CD8-positive, alpha-beta memory T cell (primary cell): ENCODE results near the gene DIS3. TPM values are rescaled to one million over a fixed set of nuclear protein-coding genes. Genes with fewer than 3 reads are reported as not detected.
"Not testable (repeated sequence)": the region's sequence is repeated elsewhere in the genome, so short reads cannot be mapped to it uniquely, and the experiment has no call there.

Experiments
- CTCF ChIA-PET: fragments of 350-600 bp; sonication (Branson Sonifier 250); formaldehyde crosslinking; loops from one replicate; lab custom pipeline; 2021; ENCODE audit warnings: antibody characterized with exemption; lab: Charles Lee
- POLR2A ChIA-PET: fragments of 350-600 bp; sonication (Branson Sonifier 250); formaldehyde crosslinking; loops from one replicate; lab custom pipeline; 2021; ENCODE audit warnings: antibody characterized with exemption; lab: Charles Lee
- DNase-seq, 5 donors: peaks; one replicate each; pipeline versions ENCODE4 v3.0.0 to v3.0.0-alpha.2; 2020 to 2022; ENCODE audit warnings: mixed read lengths in 1 of 5
- H3K27ac ChIP-seq: one replicate; pipeline ENCODE4 v1.7.0; 2013; ENCODE audit warnings: low read depth, mild to moderate bottlenecking, low read length, moderate library complexity
- H3K27me3 ChIP-seq: 2 replicates; pipeline ENCODE4 v1.7.0; 2013; ENCODE audit warnings: low read length, mild to moderate bottlenecking; ENCODE audit not compliant: insufficient read depth, poor library complexity, severe bottlenecking
- H3K36me3 ChIP-seq: 2 replicates; pipeline ENCODE4 v1.7.0; 2013; ENCODE audit warnings: mild to moderate bottlenecking, low read length, moderate library complexity; ENCODE audit not compliant: insufficient read depth
- H3K4me1 ChIP-seq: 2 replicates; pipeline ENCODE4 v1.7.0; 2013; ENCODE audit warnings: mild to moderate bottlenecking, low read length, moderate library complexity; ENCODE audit not compliant: insufficient read depth
- H3K4me3 ChIP-seq: 2 replicates; pipeline ENCODE4 v1.7.0; 2013; ENCODE audit warnings: mild to moderate bottlenecking, low read length
- H3K9me3 ChIP-seq: 2 replicates; pipeline ENCODE4 v1.7.0; 2013; ENCODE audit warnings: mild to moderate bottlenecking, low read length
- H3K27ac Mint-ChIP-seq, 8 donors: one replicate each; pipeline ENCODE4 v1.8.0; 2020 to 2021; ENCODE audit warnings: mixed read lengths in 8 of 8, mild to moderate bottlenecking in 6 of 8, inconsistent platforms in 3 of 8, moderate library complexity in 3 of 8
- H3K27me3 Mint-ChIP-seq, 2 donors: one replicate each; pipeline ENCODE4 v1.8.0; 2020 to 2021; ENCODE audit warnings: mixed read lengths in 2 of 2, mild to moderate bottlenecking in 1 of 2, moderate library complexity in 1 of 2
- H3K36me3 Mint-ChIP-seq, 3 donors: one replicate each; pipeline ENCODE4 v1.8.0; 2020 to 2021; ENCODE audit warnings: mixed read lengths in 3 of 3, inconsistent platforms in 1 of 3, mild to moderate bottlenecking in 1 of 3
- H3K4me1 Mint-ChIP-seq, 3 donors: one replicate each; pipeline ENCODE4 v1.8.0; 2020 to 2021; ENCODE audit warnings: mixed read lengths in 3 of 3, inconsistent platforms in 1 of 3, mild to moderate bottlenecking in 1 of 3
- H3K4me3 Mint-ChIP-seq, 7 donors: one replicate each; pipeline ENCODE4 v1.8.0; 2020 to 2021; ENCODE audit warnings: mixed read lengths in 7 of 7, mild to moderate bottlenecking in 6 of 7, moderate library complexity in 4 of 7, inconsistent platforms in 2 of 7
- H3K9me3 Mint-ChIP-seq, 5 donors: one replicate each; pipeline ENCODE4 v1.8.0; 2020 to 2022; ENCODE audit warnings: mixed read lengths in 5 of 5, mild to moderate bottlenecking in 3 of 5, moderate library complexity in 2 of 5, inconsistent platforms in 1 of 5
- polyA plus RNA-seq: library from polyadenylated mRNA; unstranded; fragments of 300-500 nt; fragmentation: Illumina TruSeq; gene quantifications from one replicate; pipeline ENCODE4 v1.2.3, GENCODE V29; 2021
- total RNA-seq, 2 experiments: library from RNA; stranded (reverse); gene quantifications; one replicate each; pipeline ENCODE4 v1.2.3, GENCODE V29; 2021

Gene DIS3
- total and polyA plus RNA-seq, 3 experiments from 2014 or later = 14.3 to 58.1 (median 57.0) TPM

DNA sequence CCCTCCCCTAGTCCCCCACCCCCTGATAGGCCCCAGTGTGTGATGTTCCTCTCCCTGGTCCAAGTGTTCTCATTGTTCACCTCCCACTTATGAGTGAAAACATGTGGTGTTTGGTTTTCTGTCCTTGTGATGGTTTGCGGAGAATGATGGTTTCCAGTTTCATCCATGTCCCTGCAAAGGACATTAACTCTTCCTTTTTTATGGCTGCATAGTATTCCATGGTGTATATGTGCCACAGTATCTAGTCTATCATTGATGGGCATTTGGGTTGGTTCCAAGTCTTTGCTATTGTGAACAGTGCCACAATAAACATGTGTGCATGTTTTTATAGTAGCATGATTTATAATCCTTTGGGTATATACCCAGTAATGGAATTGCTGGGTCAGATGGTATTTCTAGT is 24.8 kb upstream of the DIS3 start:
- H3K36me3 ChIP-seq, H3K27ac Mint-ChIP-seq, H3K9me3 ChIP-seq, H3K27me3 ChIP-seq, H3K27ac ChIP-seq, H3K27me3 Mint-ChIP-seq, POLR2A ChIA-PET, CTCF ChIA-PET, DNase-seq, H3K4me3 ChIP-seq, H3K9me3 Mint-ChIP-seq, H3K4me1 ChIP-seq, H3K4me3 Mint-ChIP-seq: not testable (repeated sequence)
- H3K4me1 Mint-ChIP-seq = peaks cover 10 to 15% (median 13%) of the 10 kb centered on the region in 3 donors
- peaks cover 12 to 40% (median 13%) of the 10 kb centered on the region in 3 donors for H3K36me3 Mint-ChIP-seq

DNA sequence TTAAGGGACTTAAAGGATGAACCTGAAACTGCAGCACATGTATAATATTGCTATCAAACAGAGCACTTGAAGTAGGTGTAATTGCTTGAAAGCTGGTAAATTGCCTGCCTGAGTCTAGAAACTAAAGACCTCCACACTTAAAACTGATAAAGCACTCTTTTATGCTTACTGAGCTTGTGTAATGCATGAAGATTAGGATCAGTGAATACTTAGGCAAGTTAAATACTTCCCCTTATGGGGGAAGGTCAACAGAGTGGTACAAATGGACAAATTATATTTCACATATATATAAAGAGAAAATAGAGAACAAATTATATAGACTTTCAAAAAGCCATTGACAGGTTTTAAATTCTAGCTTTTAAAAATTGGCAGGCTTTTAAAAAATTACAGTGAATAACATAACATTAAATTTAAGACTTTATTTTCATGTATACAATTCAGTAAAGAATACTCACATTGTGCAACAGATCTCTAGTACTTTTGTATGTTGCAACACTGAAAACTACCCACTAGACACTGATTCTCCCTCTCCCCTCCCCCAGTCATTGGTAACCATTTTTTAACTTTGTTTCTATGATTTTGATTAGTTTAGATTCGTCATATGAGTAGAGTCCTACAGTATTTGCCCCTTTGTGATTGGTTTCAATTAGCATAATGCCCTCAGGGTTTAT is 24.1 kb upstream of the DIS3 start:
- H3K27ac Mint-ChIP-seq = peak overlapping the region in 2 of 8 donors; percentile 13 to 34
- peaks cover 13 to 18% (median 16%) of the 10 kb centered on the region in 3 donors for H3K4me1 Mint-ChIP-seq
- Histone ChIP-seq H3K4me1 (peaks cover 4% of the 10 kb centered on the region), H3K9me3 (no peaks in the 10 kb centered on the region), H3K27me3 (no peaks in the 10 kb centered on the region), H3K36me3 (no peaks in the 10 kb centered on the region), H3K27ac (no peak overlapping the region), H3K4me3 (no peak overlapping the region)
- no peak overlapping the region for H3K4me3 Mint-ChIP-seq
- CTCF ChIA-PET = no interaction called here
- POLR2A ChIA-PET = no interaction called here
- H3K9me3 Mint-ChIP-seq = no peaks in the 10 kb centered on the region
- DNase-seq = no peak
- H3K36me3 Mint-ChIP-seq = peaks cover 12 to 44% (median 16%) of the 10 kb centered on the region in 3 donors
- no peaks in the 10 kb centered on the region for H3K27me3 Mint-ChIP-seq

DNA sequence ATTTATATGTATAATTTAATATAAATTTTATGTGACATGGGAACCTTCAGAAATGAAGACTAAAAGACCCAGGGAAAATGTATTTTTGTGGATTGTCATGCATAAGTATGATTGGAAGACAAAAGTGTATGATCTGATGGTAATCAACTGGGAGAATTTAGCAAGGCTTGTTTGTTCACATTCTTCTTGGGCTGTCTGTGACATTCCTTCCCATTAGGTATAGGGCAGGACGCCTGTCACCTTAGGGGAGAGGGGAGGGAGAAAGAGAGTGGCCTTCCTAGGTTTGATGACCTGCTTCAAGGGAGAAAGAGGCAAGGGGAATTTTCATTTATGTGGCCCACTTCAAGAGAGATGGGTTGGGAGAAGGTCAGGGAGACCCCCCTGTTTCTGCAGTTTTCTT is 22.6 kb upstream of the DIS3 start:
- ChIA-PET CTCF (no interaction called here), POLR2A (no interaction called here)
- H3K27me3 Mint-ChIP-seq = no peaks in the 10 kb centered on the region
- H3K4me3 Mint-ChIP-seq = no peak overlapping the region
- no peaks in the 10 kb centered on the region for H3K9me3 ChIP-seq
- H3K27ac Mint-ChIP-seq = peak overlapping the region in 6 of 8 donors; percentile 9 to 56 (median 22)
- no peaks in the 10 kb centered on the region for H3K9me3 Mint-ChIP-seq
- H3K36me3 Mint-ChIP-seq = peaks cover 12 to 51% (median 19%) of the 10 kb centered on the region in 3 donors
- no peaks in the 10 kb centered on the region for H3K36me3 ChIP-seq
- H3K4me1 ChIP-seq = peaks cover 4% of the 10 kb centered on the region
- DNase-seq = no peak
- H3K4me1 Mint-ChIP-seq = peaks cover 16 to 19% (median 17%) of the 10 kb centered on the region in 3 donors
- H3K27ac ChIP-seq = no peak overlapping the region
- H3K4me3 ChIP-seq = no peak overlapping the region
- H3K27me3 ChIP-seq = no peaks in the 10 kb centered on the region

DNA sequence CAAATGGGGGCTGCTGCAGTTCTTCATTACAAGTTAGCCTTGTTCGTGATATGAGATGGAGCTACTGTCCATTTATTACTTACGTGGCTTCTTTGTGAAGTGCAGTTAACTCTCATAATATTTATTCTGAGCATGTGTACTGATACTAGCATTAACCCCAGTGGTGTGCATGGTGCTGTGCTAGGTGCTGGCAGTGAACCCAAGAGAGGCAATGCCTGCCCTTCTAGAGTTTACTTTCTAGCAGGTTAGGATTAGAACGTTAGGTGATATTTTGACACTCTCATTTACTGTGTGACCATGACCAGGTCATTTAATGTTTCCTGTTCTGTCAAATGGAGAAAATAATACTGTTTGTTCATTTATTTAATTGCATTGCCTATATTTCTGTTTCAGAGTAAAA is 17.1 kb upstream of the DIS3 start:
- ChIA-PET CTCF (interaction anchor here (1.5 kb wide), 1 partner anchor 9 kb away, joined by 3 read pairs; no protein-coding TSS in a partner anchor), POLR2A (no interaction called here)
- no peaks in the 10 kb centered on the region for H3K4me1 ChIP-seq
- Mint-ChIP-seq H3K27ac (no peak overlapping the region), H3K4me3 (no peak overlapping the region), H3K4me1 (peaks cover 19 to 25% (median 21%) of the 10 kb centered on the region in 3 donors), H3K27me3 (no peaks in the 10 kb centered on the region), H3K36me3 (peaks cover 5 to 67% (median 30%) of the 10 kb centered on the region in 3 donors), H3K9me3 (no peaks in the 10 kb centered on the region)
- peaks cover 3% of the 10 kb centered on the region for H3K36me3 ChIP-seq
- no peaks in the 10 kb centered on the region for H3K27me3 ChIP-seq
- no peaks in the 10 kb centered on the region for H3K9me3 ChIP-seq
- H3K4me3 ChIP-seq = no peak overlapping the region
- no peak for DNase-seq
- no peak overlapping the region for H3K27ac ChIP-seq

DNA sequence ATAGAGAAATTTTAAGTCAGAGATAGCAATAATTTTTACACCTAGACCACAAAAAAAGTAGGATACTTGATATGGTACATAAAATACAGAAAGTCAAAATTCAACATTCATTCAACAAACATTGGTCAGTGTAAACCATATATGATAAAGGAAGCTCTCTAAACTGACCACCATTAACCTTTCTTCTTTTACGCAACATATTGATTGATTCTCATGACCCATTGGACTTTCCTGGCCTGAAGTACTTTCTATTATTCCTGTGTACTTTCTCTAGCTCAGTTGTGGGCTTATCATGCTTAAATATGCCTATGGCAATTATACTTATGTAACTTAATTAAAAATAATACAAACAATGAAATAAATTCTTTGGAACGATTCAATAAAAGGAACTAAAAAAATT is 10.9 kb upstream of the DIS3 start:
- ChIA-PET POLR2A (no interaction called here), CTCF (no interaction called here)
- H3K27me3 Mint-ChIP-seq = no peaks in the 10 kb centered on the region
- Histone ChIP-seq H3K36me3 (peaks cover 6% of the 10 kb centered on the region), H3K4me1 (no peaks in the 10 kb centered on the region), H3K27ac (no peak overlapping the region), H3K27me3 (no peaks in the 10 kb centered on the region), H3K4me3 (no peak overlapping the region), H3K9me3 (no peaks in the 10 kb centered on the region)
- no peaks in the 10 kb centered on the region for H3K9me3 Mint-ChIP-seq
- H3K36me3 Mint-ChIP-seq = peaks cover 10 to 58% (median 22%) of the 10 kb centered on the region in 3 donors
- peak overlapping the region in 1 of 8 donors; percentile 14 for H3K27ac Mint-ChIP-seq
- peaks cover 18 to 35% (median 34%) of the 10 kb centered on the region in 3 donors for H3K4me1 Mint-ChIP-seq
- H3K4me3 Mint-ChIP-seq = no peak overlapping the region
- DNase-seq = no peak

DNA sequence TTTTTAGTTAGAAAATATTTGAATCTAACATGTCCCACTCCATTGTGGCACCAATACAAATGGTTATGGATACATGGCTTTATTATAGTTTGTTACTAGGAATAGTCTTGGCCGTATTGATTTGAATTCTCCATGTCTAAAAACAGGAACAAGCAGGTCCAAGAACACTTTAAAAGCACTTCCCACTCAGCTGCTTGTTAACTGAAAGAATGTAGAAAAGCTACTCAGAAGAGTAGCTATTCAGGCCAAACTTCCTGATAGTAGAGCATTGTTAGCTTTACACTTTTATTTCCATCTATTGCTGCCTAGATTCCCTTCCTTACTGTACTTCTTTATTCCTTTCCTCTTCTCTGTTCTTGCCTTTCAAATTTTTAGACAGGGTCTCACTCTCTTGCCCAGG is 7.1 kb upstream of the DIS3 start:
- Mint-ChIP-seq H3K36me3 (peaks cover 6 to 41% (median 11%) of the 10 kb centered on the region in 3 donors), H3K27ac (peak overlapping the region in 2 of 8 donors; percentile 13 to 35), H3K4me3 (no peak overlapping the region), H3K9me3 (no peaks in the 10 kb centered on the region), H3K27me3 (no peaks in the 10 kb centered on the region), H3K4me1 (peaks cover 27 to 52% (median 50%) of the 10 kb centered on the region in 3 donors)
- ChIA-PET CTCF (no interaction called here), POLR2A (no interaction called here)
- peaks cover 4% of the 10 kb centered on the region for H3K36me3 ChIP-seq
- no peak overlapping the region for H3K27ac ChIP-seq
- H3K4me1 ChIP-seq = peaks cover 16% of the 10 kb centered on the region
- H3K4me3 ChIP-seq = no peak overlapping the region
- no peaks in the 10 kb centered on the region for H3K27me3 ChIP-seq
- no peaks in the 10 kb centered on the region for H3K9me3 ChIP-seq
- DNase-seq = no peak

DNA sequence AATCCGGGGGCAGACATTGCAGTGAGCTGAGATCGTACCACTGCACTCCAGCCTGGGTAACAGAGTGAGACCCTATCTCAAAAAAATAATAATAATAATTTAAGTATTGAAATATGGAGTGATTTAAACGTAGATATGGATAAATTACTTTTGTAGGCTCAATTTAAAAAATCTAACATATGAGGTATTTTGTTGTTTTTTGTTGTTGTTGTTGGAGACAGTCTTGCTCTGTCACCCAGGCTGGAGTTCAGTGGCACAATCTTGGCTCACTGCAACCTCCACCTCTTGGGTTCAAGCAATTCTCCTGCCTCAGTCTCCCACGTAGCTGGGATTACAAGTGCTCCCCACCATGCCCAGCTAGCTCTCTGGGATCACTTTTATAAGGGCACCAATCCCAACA is 3.0 kb upstream of the DIS3 start:
- POLR2A ChIA-PET, H3K4me3 ChIP-seq: not testable (repeated sequence)
- H3K27ac Mint-ChIP-seq = peak overlapping the region in 4 of 8 donors; percentile 17 to 59 (median 42)

DNA sequence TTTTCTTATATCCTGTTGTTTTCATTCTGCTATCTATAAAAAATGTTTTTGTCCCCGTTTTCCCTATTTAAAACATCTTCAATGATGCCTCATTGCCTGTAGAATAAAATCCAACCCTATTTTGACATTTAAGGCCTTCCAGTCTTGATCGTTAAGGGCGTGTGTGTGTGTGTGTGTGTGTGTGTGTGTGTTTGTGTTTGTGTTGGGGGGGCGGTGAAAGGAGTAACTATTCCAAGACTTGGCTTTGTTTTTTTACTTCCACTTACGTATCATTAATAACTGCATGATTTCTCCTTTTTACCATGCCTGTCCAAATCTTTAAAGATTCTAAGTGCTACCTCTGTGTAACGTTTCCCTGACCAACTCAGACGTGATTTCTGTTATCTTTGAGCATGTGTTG is 1.0 kb upstream of the DIS3 start:
- DNase-seq = no peak
- Mint-ChIP-seq H3K4me1 (peaks cover 59 to 76% (median 75%) of the 10 kb centered on the region in 3 donors), H3K27me3 (peaks cover 0 to 2% of the 10 kb centered on the region in 2 donors), H3K4me3 (peak overlapping the region; percentile 91 to 100 (median 99)), H3K36me3 (peaks cover 6 to 49% (median 10%) of the 10 kb centered on the region in 3 donors), H3K27ac (peak overlapping the region; percentile 79 to 100 (median 98)), H3K9me3 (no peaks in the 10 kb centered on the region)
- ChIA-PET CTCF (no interaction called here), POLR2A (no interaction called here)
- Histone ChIP-seq H3K9me3 (no peaks in the 10 kb centered on the region), H3K4me3 (peak overlapping the region; percentile 89), H3K27ac (peak overlapping the region; percentile 89), H3K27me3 (no peaks in the 10 kb centered on the region), H3K4me1 (peaks cover 46% of the 10 kb centered on the region), H3K36me3 (peaks cover 6% of the 10 kb centered on the region)

More for the DNA sequence above, 3.0 kb upstream of the DIS3 start:
- H3K27ac ChIP-seq, H3K27me3 ChIP-seq, H3K9me3 Mint-ChIP-seq, H3K9me3 ChIP-seq, DNase-seq, H3K27me3 Mint-ChIP-seq, H3K36me3 ChIP-seq: not testable (repeated sequence)
- H3K4me3 Mint-ChIP-seq = peak overlapping the region in 5 of 7 donors; percentile 6 to 61 (median 21)
- H3K4me1 Mint-ChIP-seq = peaks cover 54 to 71% (median 70%) of the 10 kb centered on the region in 3 donors
- peaks cover 36% of the 10 kb centered on the region for H3K4me1 ChIP-seq
- peaks cover 6 to 38% (median 6%) of the 10 kb centered on the region in 3 donors for H3K36me3 Mint-ChIP-seq
- CTCF ChIA-PET = interaction anchor here (1.0 kb wide), 1 partner anchor 23 kb away, joined by 4 read pairs; no protein-coding TSS in a partner anchor
